IMR-90 (cell line): Measurements from ENCODE around the gene MSH2.

Experiments
- CEBPB ChIP-seq: IDR thresholded peaks from 2 replicates; pipeline ENCODE4 v1.6.1; 2012; ENCODE audit warnings: low read depth, low read length, improper control_type of control experiment
- FOS ChIP-seq: fragments of 150-350 bp; IDR thresholded peaks from 2 replicates; pipeline ENCODE4 v1.6.1; 2016; ENCODE audit warnings: low read depth, low read length
- MAFK ChIP-seq: IDR thresholded peaks from 2 replicates; pipeline ENCODE4 v1.6.1; 2012; ENCODE audit warnings: low read depth, low read length, improper control_type of control experiment
- POLR2A ChIP-seq: IDR thresholded peaks from 2 replicates; pipeline ENCODE4 v1.6.1; 2012; ENCODE audit warnings: mild to moderate bottlenecking, low read depth, low read length
- RFX5 ChIP-seq: IDR thresholded peaks from 2 replicates; pipeline ENCODE4 v1.8.0; 2012; ENCODE audit warnings: low read depth, mild to moderate bottlenecking, low read length, moderate library complexity
- TF ChIP-seq, protein P1 (sequence below): conservative IDR thresholded peaks from 2 replicates; pipeline ENCODE4 v1.5.1; 2012; ENCODE audit warnings: mild to moderate bottlenecking, low read depth, low read length, improper control_type of control experiment

DNA sequence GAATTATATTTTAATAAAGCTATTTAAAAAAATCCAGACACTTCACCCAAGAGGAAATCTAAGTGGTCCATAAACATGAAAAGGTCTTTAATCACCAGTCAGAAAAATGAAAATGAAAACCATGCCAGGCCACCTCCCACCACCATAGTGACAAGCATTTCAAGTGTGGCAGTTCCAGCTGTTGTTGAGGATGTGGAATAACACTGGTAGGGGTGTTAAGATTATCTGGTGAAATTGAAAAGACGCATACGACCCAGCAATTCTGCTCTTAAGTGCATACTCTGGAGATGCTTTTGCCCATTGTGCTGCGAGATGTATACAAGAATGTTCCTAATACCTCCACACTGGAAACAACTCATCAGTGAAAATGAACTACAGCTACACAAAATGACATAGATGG is 82.2 kb downstream of the MSH2 start:
- TF ChIP-seq RFX5 (no peak), MAFK (no peak), POLR2A (no peak), FOS (no peak), CEBPB (no peak)
- TF ChIP-seq, protein P1, sequence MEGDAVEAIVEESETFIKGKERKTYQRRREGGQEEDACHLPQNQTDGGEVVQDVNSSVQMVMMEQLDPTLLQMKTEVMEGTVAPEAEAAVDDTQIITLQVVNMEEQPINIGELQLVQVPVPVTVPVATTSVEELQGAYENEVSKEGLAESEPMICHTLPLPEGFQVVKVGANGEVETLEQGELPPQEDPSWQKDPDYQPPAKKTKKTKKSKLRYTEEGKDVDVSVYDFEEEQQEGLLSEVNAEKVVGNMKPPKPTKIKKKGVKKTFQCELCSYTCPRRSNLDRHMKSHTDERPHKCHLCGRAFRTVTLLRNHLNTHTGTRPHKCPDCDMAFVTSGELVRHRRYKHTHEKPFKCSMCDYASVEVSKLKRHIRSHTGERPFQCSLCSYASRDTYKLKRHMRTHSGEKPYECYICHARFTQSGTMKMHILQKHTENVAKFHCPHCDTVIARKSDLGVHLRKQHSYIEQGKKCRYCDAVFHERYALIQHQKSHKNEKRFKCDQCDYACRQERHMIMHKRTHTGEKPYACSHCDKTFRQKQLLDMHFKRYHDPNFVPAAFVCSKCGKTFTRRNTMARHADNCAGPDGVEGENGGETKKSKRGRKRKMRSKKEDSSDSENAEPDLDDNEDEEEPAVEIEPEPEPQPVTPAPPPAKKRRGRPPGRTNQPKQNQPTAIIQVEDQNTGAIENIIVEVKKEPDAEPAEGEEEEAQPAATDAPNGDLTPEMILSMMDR: no peak
